Measurements from ENCODE around the gene ISM2.
"Not testable (repeated sequence)": the region's sequence is repeated elsewhere in the genome, so short reads cannot be mapped to it uniquely, and the experiment has no call there.

The ISM2 gene

DNA sequence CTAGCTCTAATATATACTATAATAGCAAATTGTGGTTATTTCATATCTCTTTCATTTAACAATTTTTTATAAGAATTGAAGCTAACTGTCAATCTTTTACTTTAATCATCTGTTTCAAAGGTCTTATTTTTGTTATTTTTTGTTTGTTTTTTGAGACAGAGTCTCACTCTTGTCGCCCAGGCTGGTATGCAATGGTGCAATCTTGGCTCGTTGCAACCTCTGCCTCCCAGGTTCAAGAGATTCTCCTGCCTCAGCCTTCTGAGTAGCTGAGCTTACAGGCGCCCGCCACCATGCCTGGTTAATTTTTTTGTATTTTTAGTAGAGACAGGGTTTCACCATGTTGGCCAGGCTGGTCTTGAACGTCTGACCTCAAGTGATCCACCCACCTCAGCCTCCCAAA, 30.1 kb upstream of the ISM2 start:
- WGBS, 2 donors (ENCODE audit: extremely low coverage in 2 of 2, insufficient read length in 2 of 2, insufficient replicate concordance in 1 of 2) = no CpG with 5 or more reads among the region's 5 CpGs
- not testable (repeated sequence) for H3K18ac ChIP-seq (ENCODE audit: low read length); H3K27ac ChIP-seq (replicated peaks; ENCODE audit: low read length)

DNA sequence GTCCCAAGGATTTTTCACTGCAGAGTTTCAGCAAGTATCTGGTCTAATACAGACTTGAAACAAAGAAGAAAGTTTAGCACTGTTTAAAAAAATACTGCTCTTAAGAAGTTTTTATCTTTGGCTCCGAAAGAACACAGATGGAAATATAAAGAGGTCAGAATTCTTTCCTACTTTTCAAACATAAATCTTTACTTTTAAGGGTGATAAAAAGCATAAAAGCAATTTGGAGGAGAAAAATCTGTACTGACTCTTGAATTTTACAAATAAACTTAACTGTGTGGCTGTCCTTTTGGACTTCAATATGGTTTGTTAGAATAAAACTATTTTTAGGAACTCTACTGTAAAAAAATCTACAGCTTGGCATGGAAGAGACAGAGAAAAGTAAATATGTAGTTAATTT, 27.6 kb upstream of the ISM2 start:
- Histone ChIP-seq H2BK12ac (ENCODE audit: low read length) (no peak overlapping the region), H2AK5ac (ENCODE audit: low read depth, low read length) (no peak overlapping the region), H3K27me3 (ENCODE audit: control insufficient read depth in 3 of 3, insufficient read depth in 3 of 3, low read depth in 1 of 3, low read length in 3 of 3) (no peaks in the 10 kb centered on the region), H4K91ac (ENCODE audit: low read depth, low read length, poor library complexity) (no peak overlapping the region), H2BK5ac (ENCODE audit: low read length) (no peak overlapping the region), H2AFZ (ENCODE audit: low read length) (no peak overlapping the region), H3K36me3 (replicated peaks in 1 of 2; ENCODE audit: control insufficient read depth in 2 of 2, insufficient read depth in 2 of 2, low read length in 2 of 2) (peaks cover 0 to under 1% of the 10 kb centered on the region in 2 donors), H3K23ac (ENCODE audit: low read depth, low read length, poor library complexity) (no peak overlapping the region), H3K4me2 (ENCODE audit: insufficient read depth, low read length, poor library complexity, severe bottlenecking) (no peak overlapping the region), H3K27ac (replicated peaks; ENCODE audit: low read length) (no peak overlapping the region), H3K4me1 (ENCODE audit: control insufficient read depth in 2 of 2, insufficient read depth in 1 of 2, low read depth in 1 of 2, low read length in 2 of 2) (peaks cover 0 to 1% of the 10 kb centered on the region in 2 donors), H3K4ac (ENCODE audit: low read length) (no peak overlapping the region), H2BK15ac (ENCODE audit: low read length) (no peak overlapping the region), H3K4me3 (ENCODE audit: low read length in 2 of 2) (no peak overlapping the region), H2BK120ac (ENCODE audit: low read depth, low read length) (no peak overlapping the region), H3K9ac (ENCODE audit: low read depth, low read length, poor library complexity) (no peak overlapping the region), H3K18ac (ENCODE audit: low read length) (no peak overlapping the region), H4K8ac (ENCODE audit: low read depth, low read length) (no peak overlapping the region), H3K14ac (ENCODE audit: low read length) (no peak overlapping the region), H3K9me3 (replicated peaks in 1 of 2; ENCODE audit: control insufficient read depth in 2 of 2, insufficient read depth in 1 of 2, low read depth in 1 of 2, low read length in 2 of 2) (no peaks in the 10 kb centered on the region), H3K79me1 (ENCODE audit: low read depth, low read length) (no peaks in the 10 kb centered on the region)
- no CpG with 5 or more reads among the region's 1 CpG for WGBS, 2 donors (ENCODE audit: extremely low coverage in 2 of 2, insufficient read length in 2 of 2, insufficient replicate concordance in 1 of 2)
- DNase-seq (ENCODE audit: low spot score) = no peak

More for the DNA sequence above, 30.1 kb upstream of the ISM2 start:
- H4K8ac ChIP-seq (ENCODE audit: low read depth, low read length); H3K27me3 ChIP-seq (ENCODE audit: control insufficient read depth in 3 of 3, insufficient read depth in 3 of 3, low read depth in 1 of 3, low read length in 3 of 3); H3K9ac ChIP-seq (ENCODE audit: low read depth, low read length, poor library complexity); H2BK5ac ChIP-seq (ENCODE audit: low read length); H3K79me1 ChIP-seq (ENCODE audit: low read depth, low read length); H2BK15ac ChIP-seq (ENCODE audit: low read length); DNase-seq (ENCODE audit: low spot score); H3K4me1 ChIP-seq (ENCODE audit: control insufficient read depth in 2 of 2, insufficient read depth in 1 of 2, low read depth in 1 of 2, low read length in 2 of 2); H4K91ac ChIP-seq (ENCODE audit: low read depth, low read length, poor library complexity); H3K14ac ChIP-seq (ENCODE audit: low read length); H2BK12ac ChIP-seq (ENCODE audit: low read length); H3K4me3 ChIP-seq (ENCODE audit: low read length in 2 of 2); H3K4me2 ChIP-seq (ENCODE audit: insufficient read depth, low read length, poor library complexity, severe bottlenecking); H3K4ac ChIP-seq (ENCODE audit: low read length); H2BK120ac ChIP-seq (ENCODE audit: low read depth, low read length); H3K23ac ChIP-seq (ENCODE audit: low read depth, low read length, poor library complexity); H2AFZ ChIP-seq (ENCODE audit: low read length); H3K36me3 ChIP-seq (replicated peaks in 1 of 2; ENCODE audit: control insufficient read depth in 2 of 2, insufficient read depth in 2 of 2, low read length in 2 of 2); H2AK5ac ChIP-seq (ENCODE audit: low read depth, low read length); H3K9me3 ChIP-seq (replicated peaks in 1 of 2; ENCODE audit: control insufficient read depth in 2 of 2, insufficient read depth in 1 of 2, low read depth in 1 of 2, low read length in 2 of 2): not testable (repeated sequence)

DNA sequence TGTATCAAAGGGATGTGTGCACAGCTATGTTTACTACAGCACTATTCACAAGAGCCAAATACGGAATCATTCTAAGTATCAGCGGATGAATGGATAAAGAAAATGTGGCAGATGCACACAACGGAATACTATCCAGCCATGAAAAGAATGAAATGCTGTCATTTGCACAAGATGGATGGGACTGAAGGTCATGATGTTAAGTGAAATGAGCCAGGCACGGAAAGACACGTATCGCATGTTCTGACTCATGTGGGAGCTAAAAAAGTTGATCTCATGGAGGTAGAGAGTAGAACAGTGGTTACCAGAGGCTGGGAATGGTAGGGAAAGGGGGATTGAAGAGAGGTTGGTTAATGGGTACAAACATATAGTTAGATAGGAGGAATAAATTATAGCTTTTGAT, 25.9 kb upstream of the ISM2 start:
- Histone ChIP-seq H4K91ac (ENCODE audit: low read depth, low read length, poor library complexity) (no peak overlapping the region), H3K36me3 (replicated peaks in 1 of 2; ENCODE audit: control insufficient read depth in 2 of 2, insufficient read depth in 2 of 2, low read length in 2 of 2) (peaks cover 0 to 15% of the 10 kb centered on the region in 2 donors), H2BK15ac (ENCODE audit: low read length) (no peak overlapping the region), H3K23ac (ENCODE audit: low read depth, low read length, poor library complexity) (no peak overlapping the region), H2BK5ac (ENCODE audit: low read length) (no peak overlapping the region), H2AK5ac (ENCODE audit: low read depth, low read length) (no peak overlapping the region), H3K79me1 (ENCODE audit: low read depth, low read length) (no peaks in the 10 kb centered on the region), H3K27ac (replicated peaks; ENCODE audit: low read length) (no peak overlapping the region), H2BK120ac (ENCODE audit: low read depth, low read length) (no peak overlapping the region), H2BK12ac (ENCODE audit: low read length) (no peak overlapping the region), H3K4me2 (ENCODE audit: insufficient read depth, low read length, poor library complexity, severe bottlenecking) (no peak overlapping the region), H3K27me3 (ENCODE audit: control insufficient read depth in 3 of 3, insufficient read depth in 3 of 3, low read depth in 1 of 3, low read length in 3 of 3) (no peaks in the 10 kb centered on the region), H3K4ac (ENCODE audit: low read length) (no peak overlapping the region), H3K14ac (ENCODE audit: low read length) (no peak overlapping the region), H4K8ac (ENCODE audit: low read depth, low read length) (no peak overlapping the region), H3K9ac (ENCODE audit: low read depth, low read length, poor library complexity) (no peak overlapping the region), H2AFZ (ENCODE audit: low read length) (no peak overlapping the region), H3K4me3 (ENCODE audit: low read length in 2 of 2) (no peak overlapping the region), H3K9me3 (replicated peaks in 1 of 2; ENCODE audit: control insufficient read depth in 2 of 2, insufficient read depth in 1 of 2, low read depth in 1 of 2, low read length in 2 of 2) (no peaks in the 10 kb centered on the region), H3K4me1 (ENCODE audit: control insufficient read depth in 2 of 2, insufficient read depth in 1 of 2, low read depth in 1 of 2, low read length in 2 of 2) (peaks cover 0 to 1% of the 10 kb centered on the region in 2 donors), H3K18ac (ENCODE audit: low read length) (no peak overlapping the region)
- WGBS, 2 donors (ENCODE audit: extremely low coverage in 2 of 2, insufficient read length in 2 of 2, insufficient replicate concordance in 1 of 2) = no CpG with 5 or more reads among the region's 6 CpGs
- no peak for DNase-seq (ENCODE audit: low spot score)

DNA sequence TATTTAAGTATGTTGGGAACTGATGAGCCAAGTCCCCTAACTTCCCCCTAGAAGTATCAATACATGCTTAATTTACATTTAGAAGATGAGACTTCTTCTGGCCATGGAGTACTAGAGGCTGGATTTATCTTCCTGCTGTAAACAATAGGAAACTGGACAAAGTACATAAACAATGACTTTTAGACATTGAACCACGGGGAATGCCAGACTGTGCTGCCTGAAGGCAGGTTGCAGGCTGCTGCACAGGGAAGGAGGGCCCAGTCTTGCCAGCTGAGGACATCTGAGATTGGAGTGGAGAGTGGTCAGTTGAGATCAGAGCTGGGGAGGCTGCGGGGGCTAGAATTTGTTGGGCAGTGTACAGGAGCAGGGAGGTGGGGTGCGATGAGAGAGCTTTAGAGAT, 24.5 kb upstream of the ISM2 start:
- no peak overlapping the region for H2BK120ac ChIP-seq (ENCODE audit: low read depth, low read length)
- H3K4ac ChIP-seq (ENCODE audit: low read length) = no peak overlapping the region
- no peak overlapping the region for H3K4me2 ChIP-seq (ENCODE audit: insufficient read depth, low read length, poor library complexity, severe bottlenecking)
- no peak for DNase-seq (ENCODE audit: low spot score)
- no peak overlapping the region for H2BK5ac ChIP-seq (ENCODE audit: low read length)
- H3K9ac ChIP-seq (ENCODE audit: low read depth, low read length, poor library complexity) = no peak overlapping the region
- H3K4me3 ChIP-seq (ENCODE audit: low read length in 2 of 2) = no peak overlapping the region
- H4K8ac ChIP-seq (ENCODE audit: low read depth, low read length) = no peak overlapping the region
- H3K23ac ChIP-seq (ENCODE audit: low read depth, low read length, poor library complexity) = no peak overlapping the region
- peaks cover 0 to 25% of the 10 kb centered on the region in 2 donors for H3K36me3 ChIP-seq (replicated peaks in 1 of 2; ENCODE audit: control insufficient read depth in 2 of 2, insufficient read depth in 2 of 2, low read length in 2 of 2)
- H2AK5ac ChIP-seq (ENCODE audit: low read depth, low read length) = no peak overlapping the region
- no peak overlapping the region for H3K18ac ChIP-seq (ENCODE audit: low read length)
- no peaks in the 10 kb centered on the region for H3K79me1 ChIP-seq (ENCODE audit: low read depth, low read length)
- no peak overlapping the region for H3K27ac ChIP-seq (replicated peaks; ENCODE audit: low read length)
- no peak overlapping the region for H2AFZ ChIP-seq (ENCODE audit: low read length)
- H3K27me3 ChIP-seq (ENCODE audit: control insufficient read depth in 3 of 3, insufficient read depth in 3 of 3, low read depth in 1 of 3, low read length in 3 of 3) = no peaks in the 10 kb centered on the region
- H2BK12ac ChIP-seq (ENCODE audit: low read length) = no peak overlapping the region
- H3K9me3 ChIP-seq (replicated peaks in 1 of 2; ENCODE audit: control insufficient read depth in 2 of 2, insufficient read depth in 1 of 2, low read depth in 1 of 2, low read length in 2 of 2) = no peaks in the 10 kb centered on the region
- peaks cover 0 to 1% of the 10 kb centered on the region in 2 donors for H3K4me1 ChIP-seq (ENCODE audit: control insufficient read depth in 2 of 2, insufficient read depth in 1 of 2, low read depth in 1 of 2, low read length in 2 of 2)
- H4K91ac ChIP-seq (ENCODE audit: low read depth, low read length, poor library complexity) = no peak overlapping the region
- H2BK15ac ChIP-seq (ENCODE audit: low read length) = no peak overlapping the region
- no peak overlapping the region for H3K14ac ChIP-seq (ENCODE audit: low read length)
- no CpG with 5 or more reads among the region's 3 CpGs for WGBS, 2 donors (ENCODE audit: extremely low coverage in 2 of 2, insufficient read length in 2 of 2, insufficient replicate concordance in 1 of 2)
